K562 (cell line): Measurements from ENCODE around the gene UCHL1. TPM values are rescaled to one million over a fixed set of nuclear protein-coding genes. Genes with fewer than 3 reads are reported as not detected.

Source experiments
- ATAC-seq: fragments of 200-7000 bp; cut with Tn5 transposase; 3 replicates; pipeline ENCODE4 v1.9.1; 2020; ENCODE audit warnings: moderate library complexity
- Bru-seq: library from RNA; stranded (reverse); fragments of 400-500 nt; gene quantifications from one replicate; lab custom pipeline; 2021; lab: Mats Ljungman, UMichigan
- BruChase-seq, 2 experiments: library from RNA; stranded (reverse); fragments of 400-500 nt; gene quantifications; one replicate each; lab custom pipeline; 2021; lab: Mats Ljungman, UMichigan
- BruUV-seq: library from RNA; stranded (reverse); fragments of 400-500 nt; replicated peaks from 2 replicates; lab custom pipeline; 2021; lab: Mats Ljungman, UMichigan
- CTCF ChIA-PET: fragments of 300-600 bp; formaldehyde crosslinking; extraction: SDS; loops from one replicate; lab custom pipeline; 2021; ENCODE audit warnings: low intra/inter-chr PET ratio; lab: Yijun Ruan, JAX
- POLR2A ChIA-PET: fragments of 300-600, 350-650 bp; sonication (Branson Sonifier 250); formaldehyde crosslinking; extraction: SDS; loops from one replicate; lab custom pipeline; 2021; ENCODE audit warnings: antibody characterized with exemption, inconsistent platforms; lab: Yijun Ruan, JAX
- DNase-seq, 4 experiments: peaks; one replicate each; pipeline versions ENCODE4 v3.0.0 to v3.0.0-alpha.2; 2011 to 2018; ENCODE audit warnings: low spot score in 3 of 4, mixed read lengths in 3 of 4; ENCODE audit errors: extremely low read depth in 1 of 4
- FAIRE-seq: peaks from 2 replicates; lab custom pipeline; 2011; peaks lifted over from hg19 to GRCh38; lab: Jason Lieb, UNC
- H2AFZ ChIP-seq: 2 replicates; pipeline ENCODE4 v1.6.0; 2011; ENCODE audit warnings: low read depth, low read length, control low read depth, inconsistent platforms
- H3K27ac ChIP-seq: fragments of 200-600 bp; 3 replicates; pipeline ENCODE4 v1.8.0; 2011; ENCODE audit warnings: low read depth, mild to moderate bottlenecking, control low read depth, inconsistent platforms, low read length, moderate library complexity, mixed read lengths; ENCODE audit errors: extremely low read depth
- H3K27me3 ChIP-seq, 2 experiments: fragments of 300-600 bp in 1 of 2; 2 replicates in 1 of 2; 3 replicates in 1 of 2; pipeline versions ENCODE4 v1.6.0 to v1.8.0; 2011; ENCODE audit warnings: inconsistent platforms in 2 of 2, low read length in 2 of 2, mild to moderate bottlenecking in 1 of 2, mixed read lengths in 1 of 2, moderate library complexity in 1 of 2; ENCODE audit not compliant: control insufficient read depth in 2 of 2, insufficient read depth in 2 of 2
- H3K36me3 ChIP-seq: fragments of 300-600 bp; 3 replicates; pipeline ENCODE4 v1.8.0; 2011; ENCODE audit warnings: mild to moderate bottlenecking, low read length, inconsistent platforms; ENCODE audit not compliant: control insufficient read depth, insufficient read depth
- H3K4me1 ChIP-seq, 2 experiments: fragments of 200-600 bp in 1 of 2; replicated peaks in 1 of 2; 2 replicates in 1 of 2; 3 replicates in 1 of 2; pipeline versions ENCODE4 v1.5.1 to v1.8.0; 2011; ENCODE audit warnings: inconsistent platforms in 2 of 2, low read length in 2 of 2, mild to moderate bottlenecking in 1 of 2, mixed read lengths in 1 of 2, moderate library complexity in 1 of 2; ENCODE audit not compliant: control insufficient read depth in 2 of 2, insufficient read depth in 2 of 2
- H3K4me2 ChIP-seq: 2 replicates; pipeline ENCODE4 v1.6.1; 2011; ENCODE audit warnings: low read length, control low read depth, inconsistent platforms, mixed read lengths; ENCODE audit not compliant: insufficient read depth
- H3K4me3 ChIP-seq: fragments of 200-600 bp; sonication (generic), shearing (Covaris generic); 2 replicates; pipeline ENCODE4 v1.5.1; 2016; ENCODE audit warnings: control low read depth, inconsistent platforms
- H3K79me2 ChIP-seq: fragments of 200-600 bp; 3 replicates; pipeline ENCODE4 v1.8.0; 2011; ENCODE audit warnings: low read length, inconsistent platforms; ENCODE audit not compliant: control insufficient read depth, insufficient read depth
- H3K9ac ChIP-seq, 2 experiments: 2 replicates each; pipeline versions ENCODE4 v1.6.0 to v1.6.1; 2011; ENCODE audit warnings: low read depth in 2 of 2, low read length in 2 of 2, control low read depth in 1 of 2, inconsistent platforms in 1 of 2, mild to moderate bottlenecking in 1 of 2, mixed read lengths in 1 of 2; ENCODE audit not compliant: insufficient read depth in 1 of 2
- H3K9me1 ChIP-seq: one replicate; pipeline ENCODE4 v1.6.0; 2011; ENCODE audit warnings: inconsistent platforms, mild to moderate bottlenecking, low read length, moderate library complexity; ENCODE audit not compliant: control insufficient read depth, insufficient read depth
- H3K9me3 ChIP-seq: replicated peaks from 2 replicates; pipeline ENCODE4 v1.5.1; 2011; ENCODE audit warnings: low read depth, low read length, inconsistent platforms; ENCODE audit not compliant: control insufficient read depth, insufficient read depth
- H4K20me1 ChIP-seq: replicated peaks from 2 replicates; pipeline ENCODE4 v1.6.1; 2011; ENCODE audit warnings: low read length, inconsistent platforms, mixed read lengths; ENCODE audit not compliant: control insufficient read depth, insufficient read depth
- KDM5B ChIP-seq: fragments of 200-600 bp; sonication (generic); IDR thresholded peaks from 2 replicates; pipeline ENCODE4 v1.6.1; 2012; ENCODE audit warnings: low read depth, mild to moderate bottlenecking, moderate library complexity, low read length, control low read depth, inconsistent platforms; ENCODE audit not compliant: insufficient replicate concordance
- L3MBTL2 ChIP-seq: fragments of 450-650 bp; IDR thresholded peaks from 2 replicates; pipeline ENCODE4 v1.6.1; 2016; ENCODE audit warnings: mild to moderate bottlenecking, moderate library complexity
- NFIC ChIP-seq: fragments of 450-650 bp; IDR thresholded peaks from 2 replicates; pipeline ENCODE4 v1.6.1; 2017; ENCODE audit warnings: mild to moderate bottlenecking, inconsistent platforms
- SLC30A9 ChIP-seq: fragments of 250-450 bp; sonication (Bioruptor Pico); IDR thresholded peaks from 2 replicates; pipeline ENCODE4 v1.8.0; 2022; ENCODE audit warnings: mild to moderate bottlenecking, moderate library complexity
- WGBS: fragments of 100-300 bp; shearing (Covaris generic); methylation state at CpG from one replicate; pipeline ENCODE4 v1.1.6; 2016; ENCODE audit warnings: low coverage, mixed read lengths; ENCODE audit not compliant: insufficient coverage; ENCODE audit errors: missing lambda C conversion rate; 5-methylcytosine and 5-hydroxymethylcytosine counted together
- in situ Hi-C: fragments of 300-500 bp; cut with MboI; formaldehyde crosslinking; loops from 4 replicates; pipeline ENCODE4 v1.15.0; 2018; ENCODE audit warnings: inconsistent platforms, mixed read lengths
- intact Hi-C: fragments of 100-400 bp; cut with micrococcal nuclease; formaldehyde crosslinking; loops from 2 replicates; pipeline ENCODE4 v1.14.2; 2022
- long read RNA-seq, 3 experiments: library from polyadenylated mRNA in 2 of 3; library from RNA in 1 of 3; unstranded in 2 of 3; stranded (forward) in 1 of 3; transcript quantifications; one replicate each; pipeline ENCODE4 v2.0.0, GENCODE V29; 2019 to 2022
- polyA minus RNA-seq, 3 experiments: library from RNA; depleted of rRNA, polyadenylated mRNA; stranded (reverse); fragments of >200 nt; gene quantifications; 2 replicates each; pipeline ENCODE4 v1.2.3, GENCODE V29; 2011
- polyA plus RNA-seq, 8 experiments: library from polyadenylated mRNA; depleted of rRNA in 4 of 8; stranded (reverse) in 5 of 8; unstranded in 3 of 8; fragments of >200 nt; fragmentation: Nextera tagmentation in 2 of 8; fragmentation: Illumina TruSeq in 1 of 8; extraction: Ambion mirVana in 2 of 8; extraction: Trizol in 1 of 8; gene quantifications; 2 replicates each; pipeline versions ENCODE4 v1.2.1 to v1.2.3, GENCODE V29; 2011 to 2014; ENCODE audit warnings: inconsistent platforms in 1 of 8, missing spikeins in 1 of 8
- total RNA-seq, 7 experiments: library from RNA; depleted of rRNA in 6 of 7; stranded (reverse); fragments of >200 nt in 6 of 7; fragmentation: Illumina TruSeq in 2 of 7; extraction: Trizol in 2 of 7; gene quantifications; 2 replicates each; pipeline versions ENCODE4 v1.2.1 to v1.2.3, GENCODE V29; 2011 to 2021; ENCODE audit warnings: low replicate concordance in 1 of 7
- TF ChIP-seq, protein P1 (sequence below): fragments of 450-650 bp; IDR thresholded peaks from 2 replicates; pipeline ENCODE4 v1.6.1; 2018; ENCODE audit not compliant: partially characterized antibody

Gene UCHL1
- total RNA-seq (2011; cell fraction: chromatin; rRNA removed; ENCODE audit: low replicate concordance), result not detected in 2 replicates
- not detected in 2 replicates for total RNA-seq (2011; cell fraction: nucleolus; rRNA removed)
- total RNA-seq (2011; cell fraction: nucleoplasm; rRNA removed), result not detected in 2 replicates
- total RNA-seq (2014; rRNA removed), result not detected in 2 replicates
- total RNA-seq (2014; rRNA removed; fragmentation: Illumina TruSeq; extraction: Trizol), result not detected in 2 replicates
- not detected in 2 replicates for total RNA-seq (2015; rRNA removed; fragmentation: Illumina TruSeq; extraction: Trizol)
- 0.42 and 0.58 TPM in 2 replicates for total RNA-seq (2021)
- polyA plus RNA-seq (2011; rRNA removed), result not detected in 2 replicates
- polyA plus RNA-seq (2011; cell fraction: cytosol; rRNA removed), result 0.09 and 0.13 TPM in 2 replicates
- not detected in 2 replicates for polyA plus RNA-seq (2011; cell fraction: nucleus; rRNA removed)
- polyA plus RNA-seq (2012), result not detected in 2 replicates
- polyA plus RNA-seq (2014; fragmentation: Illumina TruSeq; extraction: Trizol), result not detected in 2 replicates
- not detected for polyA plus RNA-seq (2014; fragmentation: Nextera tagmentation; extraction: Ambion mirVana)
- polyA plus RNA-seq (2014; rRNA removed), result not detected in 2 replicates
- not detected in 2 replicates for polyA minus RNA-seq (2011; rRNA and poly(A)+ RNA removed)
- not detected in 2 replicates for polyA minus RNA-seq (2011; cell fraction: cytosol; rRNA and poly(A)+ RNA removed)
- polyA minus RNA-seq (2011; cell fraction: nucleus; rRNA and poly(A)+ RNA removed), result not detected in 2 replicates
- not detected for Bru-seq, nascent RNA
- not detected for BruChase-seq, experiment 1, labeled RNA remaining after a 2-hour chase
- BruChase-seq, experiment 2, labeled RNA remaining after a 6-hour chase, result not detected
- long read RNA-seq, experiment 1, result 0 reads
- long read RNA-seq, experiment 2, result 0 reads
- long read RNA-seq, experiment 3, result 0 reads

DNA sequence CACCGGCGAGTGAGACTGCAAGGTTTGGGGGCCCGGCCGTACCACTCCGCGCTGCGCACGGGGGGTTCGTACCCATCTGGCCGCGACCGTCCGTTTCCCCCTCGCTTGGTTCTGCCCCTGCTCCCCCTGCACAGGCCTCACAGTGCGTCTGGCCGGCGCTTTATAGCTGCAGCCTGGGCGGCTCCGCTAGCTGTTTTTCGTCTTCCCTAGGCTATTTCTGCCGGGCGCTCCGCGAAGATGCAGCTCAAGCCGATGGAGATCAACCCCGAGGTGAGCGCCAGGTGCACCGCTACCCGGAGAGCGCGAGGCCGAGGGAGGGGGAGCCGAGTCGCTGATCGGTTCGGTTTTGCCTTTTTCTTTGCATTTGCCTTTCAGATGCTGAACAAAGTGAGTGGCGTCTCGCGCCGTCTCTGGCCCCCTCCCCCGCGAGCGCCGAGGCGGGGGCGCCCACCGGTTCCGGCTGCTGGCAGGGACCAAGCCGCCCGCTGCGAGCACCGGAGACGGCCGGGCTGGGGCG, at the start of gene UCHL1:
TSS of gene UCHL1 (plus strand) at position 189 of the 517 bp plus-strand sequence. CDS start at position 238, 49 bp downstream.
- no peak for DNase-seq
- Histone ChIP-seq H3K4me1 (no peaks in the 10 kb centered on the region; a peak in 1 of 5 replicates), H3K9ac (no peak within 1 kb of the TSS), H3K4me2 (no peak within 1 kb of the TSS), H3K9me3 (no peaks in the 10 kb centered on the region), H4K20me1 (no peaks in the 10 kb centered on the region), H2AFZ (no peak within 1 kb of the TSS), H3K27me3 (peaks cover 0 to 8% of the 10 kb centered on the region in 2 experiments; a peak in 2 of 5 replicates), H3K79me2 (no peaks in the 10 kb centered on the region), H3K4me3 (no peak within 1 kb of the TSS), H3K9me1 (no peaks in the 10 kb centered on the region), H3K36me3 (no peaks in the 10 kb centered on the region), H3K27ac (no peak within 1 kb of the TSS)
- BruUV-seq, result no TSS peak
- FAIRE-seq, result no peak
- in situ Hi-C loops (no loop called here), intact Hi-C loops (no loop called here)
- ChIA-PET CTCF (no interaction called here), POLR2A (no interaction called here)
- 54% methylated on average over 28 of the region's 55 CpGs for WGBS
- TF ChIP-seq, protein P1, sequence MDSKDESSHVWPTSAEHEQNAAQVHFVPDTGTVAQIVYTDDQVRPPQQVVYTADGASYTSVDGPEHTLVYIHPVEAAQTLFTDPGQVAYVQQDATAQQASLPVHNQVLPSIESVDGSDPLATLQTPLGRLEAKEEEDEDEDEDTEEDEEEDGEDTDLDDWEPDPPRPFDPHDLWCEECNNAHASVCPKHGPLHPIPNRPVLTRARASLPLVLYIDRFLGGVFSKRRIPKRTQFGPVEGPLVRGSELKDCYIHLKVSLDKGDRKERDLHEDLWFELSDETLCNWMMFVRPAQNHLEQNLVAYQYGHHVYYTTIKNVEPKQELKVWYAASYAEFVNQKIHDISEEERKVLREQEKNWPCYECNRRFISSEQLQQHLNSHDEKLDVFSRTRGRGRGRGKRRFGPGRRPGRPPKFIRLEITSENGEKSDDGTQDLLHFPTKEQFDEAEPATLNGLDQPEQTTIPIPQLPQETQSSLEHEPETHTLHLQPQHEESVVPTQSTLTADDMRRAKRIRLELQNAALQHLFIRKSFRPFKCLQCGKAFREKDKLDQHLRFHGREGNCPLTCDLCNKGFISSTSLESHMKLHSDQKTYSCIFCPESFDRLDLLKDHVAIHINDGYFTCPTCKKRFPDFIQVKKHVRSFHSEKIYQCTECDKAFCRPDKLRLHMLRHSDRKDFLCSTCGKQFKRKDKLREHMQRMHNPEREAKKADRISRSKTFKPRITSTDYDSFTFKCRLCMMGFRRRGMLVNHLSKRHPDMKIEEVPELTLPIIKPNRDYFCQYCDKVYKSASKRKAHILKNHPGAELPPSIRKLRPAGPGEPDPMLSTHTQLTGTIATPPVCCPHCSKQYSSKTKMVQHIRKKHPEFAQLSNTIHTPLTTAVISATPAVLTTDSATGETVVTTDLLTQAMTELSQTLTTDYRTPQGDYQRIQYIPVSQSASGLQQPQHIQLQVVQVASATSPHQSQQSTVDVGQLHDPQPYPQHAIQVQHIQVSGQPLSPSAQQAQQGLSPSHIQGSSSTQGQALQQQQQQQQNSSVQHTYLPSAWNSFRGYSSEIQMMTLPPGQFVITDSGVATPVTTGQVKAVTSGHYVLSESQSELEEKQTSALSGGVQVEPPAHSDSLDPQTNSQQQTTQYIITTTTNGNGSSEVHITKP, result peak; percentile 30
- TF ChIP-seq L3MBTL2 (no peak), KDM5B (no peak), NFIC (no peak), SLC30A9 (CRISPR knock-in tag) (no peak)
- ATAC-seq, result no peak
